Colonic mucosa (tissue), 4 donors: ENCODE results near the gene ONECUT2. TPM values are rescaled to one million over a fixed set of nuclear protein-coding genes. Genes with fewer than 3 reads are reported as not detected.

ENCODE experiments used
- DNase-seq: peaks from one replicate; pipeline ENCODE4 v3.0.0-alpha.2; 2020
- H3K27ac ChIP-seq: fragments of 200-600 bp; one replicate; pipeline ENCODE4 v1.8.0; 2021
- H3K27me3 ChIP-seq: fragments of 200-600 bp; one replicate; pipeline ENCODE4 v1.8.0; 2021
- H3K36me3 ChIP-seq: fragments of 200-600 bp; one replicate; pipeline ENCODE4 v1.8.0; 2021
- H3K4me1 ChIP-seq: fragments of 200-600 bp; one replicate; pipeline ENCODE4 v1.8.0; 2021; ENCODE audit warnings: mild to moderate bottlenecking
- H3K4me3 ChIP-seq: fragments of 200-600 bp; one replicate; pipeline ENCODE4 v1.8.0; 2021
- H3K9ac ChIP-seq, 2 donors: one replicate each; pipeline ENCODE4 v1.7.0; 2013; ENCODE audit warnings: control low read depth in 2 of 2, low read depth in 2 of 2, low read length in 2 of 2
- H3K9me3 ChIP-seq: fragments of 200-600 bp; one replicate; pipeline ENCODE4 v1.8.0; 2021
- CTCF ChIP-seq: fragments of 200-600 bp; IDR thresholded peaks from one replicate; pipeline ENCODE4 v1.8.0; 2022; ENCODE audit warnings: antibody characterized with exemption, mild to moderate bottlenecking
- intact Hi-C: fragments of 100-400 bp; cut with DNase I; formaldehyde crosslinking; loops from one replicate; pipeline ENCODE4 v1.14.1; 2022
- total RNA-seq, 2 donors: library from RNA; stranded (reverse); fragmentation: NEBNext Ultra II Directional in 1 of 2; extraction: Animal tissue kit (Norgen Biotek cat#: 25700) in 1 of 2; gene quantifications; one replicate each; pipeline ENCODE4 v1.2.1, GENCODE V29; 2021
- donor health status: healthy.
- donor health status: DM: no; HTN: no; CAD: no.
- donor health status: DM: no; HTN: no; CAD: no.

The ONECUT2 gene
- total RNA-seq, 2 donors from 2014 or later, result 0.05 to 0.49 TPM

GRCh38 chr18:57436191-57436964 lies 1.2 kb downstream of the ONECUT2 start:
- no peak for DNase-seq
- H3K36me3 ChIP-seq, result no peaks in the 10 kb centered on the region
- intact Hi-C loops, result no loop called here
- H3K9me3 ChIP-seq, result no peaks in the 10 kb centered on the region
- peaks cover 86% of the 10 kb centered on the region for H3K27me3 ChIP-seq
- no peak overlapping the region for H3K27ac ChIP-seq
- TF ChIP-seq CTCF, result no peak
- H3K9ac ChIP-seq, result no peak overlapping the region
- H3K4me3 ChIP-seq, result no peak overlapping the region
- H3K4me1 ChIP-seq, result peaks cover 7% of the 10 kb centered on the region

DNA sequence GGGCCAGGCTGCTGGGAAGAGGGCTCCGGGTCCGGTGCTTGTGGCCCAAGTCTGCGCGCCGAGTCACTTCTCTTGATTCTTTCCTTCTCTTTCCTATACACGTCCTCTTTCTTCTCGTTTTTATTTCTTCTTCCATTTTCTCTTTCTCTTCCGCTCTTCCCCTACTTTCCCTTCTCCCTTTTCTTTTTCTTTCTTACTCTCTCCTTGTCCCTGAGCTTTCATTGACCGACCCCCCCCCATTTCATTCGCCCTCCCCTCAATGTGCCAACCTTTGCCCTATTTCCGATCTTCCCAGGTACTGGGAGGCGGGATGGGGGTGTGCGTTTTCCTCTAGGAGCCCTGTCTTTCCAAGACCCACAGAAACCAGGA lies 1.8 kb downstream of the ONECUT2 start:
- DNase-seq, result no peak
- peaks cover 7% of the 10 kb centered on the region for H3K4me1 ChIP-seq
- H3K4me3 ChIP-seq, result no peak overlapping the region

GRCh38 chr18:57437402-57437765 lies 2.2 kb downstream of the ONECUT2 start:
- TF ChIP-seq CTCF, result no peak
- no peaks in the 10 kb centered on the region for H3K36me3 ChIP-seq
- no peak overlapping the region for H3K27ac ChIP-seq
- no peak for DNase-seq
- intact Hi-C loops, result no loop called here
- no peaks in the 10 kb centered on the region for H3K9me3 ChIP-seq
- H3K4me3 ChIP-seq, result no peak overlapping the region
- no peak overlapping the region for H3K9ac ChIP-seq
- H3K4me1 ChIP-seq, result peaks cover 7% of the 10 kb centered on the region
- H3K27me3 ChIP-seq, result peaks cover 83% of the 10 kb centered on the region

More for the DNA sequence above, 1.8 kb downstream of the ONECUT2 start:
- H3K9ac ChIP-seq, result no peak overlapping the region
- no peak overlapping the region for H3K27ac ChIP-seq
- peaks cover 86% of the 10 kb centered on the region for H3K27me3 ChIP-seq
- H3K36me3 ChIP-seq, result no peaks in the 10 kb centered on the region
- TF ChIP-seq CTCF, result no peak
- H3K9me3 ChIP-seq, result no peaks in the 10 kb centered on the region
- intact Hi-C loops, result no loop called here

- H3K9me3 ChIP-seq, result no peaks in the 10 kb centered on the region
- peaks cover 7% of the 10 kb centered on the region for H3K4me1 ChIP-seq
- peak; percentile 55 for DNase-seq
- H3K36me3 ChIP-seq, result no peaks in the 10 kb centered on the region
- no peak overlapping the region for H3K4me3 ChIP-seq
- H3K9ac ChIP-seq, result peak overlapping the region in 1 of 2 donors; percentile 24
- peaks cover 82% of the 10 kb centered on the region for H3K27me3 ChIP-seq
- TF ChIP-seq CTCF, result peak; percentile 36
- intact Hi-C loops, result no loop called here
- H3K27ac ChIP-seq, result no peak overlapping the region
Observed at GRCh38 chr18:57437766-57438671, 2.8 kb downstream of the ONECUT2 start.

DNA sequence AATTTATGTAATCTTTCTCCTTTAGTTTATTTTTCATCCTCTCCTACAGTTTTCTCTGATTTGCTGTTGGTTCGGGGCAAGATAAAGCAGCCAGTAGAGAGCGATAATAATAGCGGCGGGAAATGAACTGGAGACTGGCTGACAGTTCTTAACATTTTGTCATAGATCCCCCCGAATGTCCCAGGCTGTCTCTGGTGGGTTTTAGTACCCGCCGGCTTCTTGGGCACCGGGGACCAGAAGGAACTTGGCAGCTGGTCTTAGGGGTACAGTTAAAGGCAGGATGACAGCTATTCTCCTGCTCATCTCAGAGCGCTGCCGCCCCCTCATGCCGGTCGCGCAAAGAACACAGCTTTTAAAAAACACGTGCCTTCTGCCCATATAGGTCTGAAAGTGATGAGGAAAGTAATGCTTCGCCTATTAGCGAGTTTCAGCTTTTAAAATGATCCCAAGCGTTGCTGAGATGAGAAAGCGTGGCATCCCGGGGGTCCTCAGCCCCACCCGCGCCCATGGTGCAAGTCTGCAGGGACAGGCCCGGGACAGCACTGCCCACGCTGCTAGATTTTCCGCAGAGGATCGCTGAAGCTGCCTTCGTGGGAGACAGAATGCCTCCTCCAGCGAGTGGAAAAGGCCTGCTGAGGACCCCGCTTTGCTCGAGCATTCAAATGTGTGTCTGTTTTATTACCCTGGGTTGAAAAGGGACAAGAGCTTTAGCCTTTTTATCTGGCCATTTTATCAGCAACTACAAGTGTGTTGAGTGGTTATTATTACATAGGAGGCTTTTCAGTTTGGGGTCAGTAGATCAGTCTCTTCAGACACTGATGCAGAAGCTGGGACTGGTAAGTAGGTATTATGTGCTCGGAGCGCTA lies 3.8 kb downstream of the ONECUT2 start:
- intact Hi-C loops, result no loop called here
- H3K36me3 ChIP-seq, result no peaks in the 10 kb centered on the region
- no peak overlapping the region for H3K9ac ChIP-seq
- no peaks in the 10 kb centered on the region for H3K9me3 ChIP-seq
- no peak overlapping the region for H3K4me3 ChIP-seq
- peaks cover 81% of the 10 kb centered on the region for H3K27me3 ChIP-seq
- H3K27ac ChIP-seq, result no peak overlapping the region
- peaks cover 7% of the 10 kb centered on the region for H3K4me1 ChIP-seq
- TF ChIP-seq CTCF, result no peak
- no peak for DNase-seq
